Endodermal cell (in vitro differentiated cells): ENCODE data around the gene PSMB10. TPM values are rescaled to one million over a fixed set of nuclear protein-coding genes. Genes with fewer than 3 reads are reported as not detected.

ENCODE experiments used
- DNase-seq: peaks from one replicate; pipeline ENCODE4 v3.0.0-alpha.2; 2017
- H3K27ac ChIP-seq: 2 replicates; pipeline ENCODE4 v1.5.1; 2013; ENCODE audit warnings: mild to moderate bottlenecking, low read depth, low read length, moderate library complexity
- H3K27me3 ChIP-seq: 2 replicates; pipeline ENCODE4 v1.6.1; 2013; ENCODE audit warnings: mild to moderate bottlenecking, low read length, moderate library complexity; ENCODE audit not compliant: insufficient read depth, control insufficient read depth, poor library complexity, severe bottlenecking
- H3K36me3 ChIP-seq: 2 replicates; pipeline ENCODE4 v1.7.0; 2013; ENCODE audit warnings: mild to moderate bottlenecking, low read length, moderate library complexity; ENCODE audit not compliant: control insufficient read depth, insufficient read depth
- H3K4me1 ChIP-seq: one replicate; pipeline ENCODE4 v1.7.0; 2013; ENCODE audit warnings: low read length; ENCODE audit not compliant: control insufficient read depth, insufficient read depth
- H3K4me3 ChIP-seq: 2 replicates; pipeline ENCODE4 v1.5.1; 2013; ENCODE audit warnings: mild to moderate bottlenecking, low read length, moderate library complexity
- H3K9ac ChIP-seq: 2 replicates; pipeline ENCODE4 v1.6.1; 2013; ENCODE audit warnings: mild to moderate bottlenecking, low read length, moderate library complexity; ENCODE audit not compliant: poor library complexity, severe bottlenecking; ENCODE audit errors: extremely low read depth
- H3K9me3 ChIP-seq: 2 replicates; pipeline ENCODE4 v1.6.1; 2013; ENCODE audit warnings: mild to moderate bottlenecking, low read length, moderate library complexity; ENCODE audit not compliant: control insufficient read depth
- H3K27ac Mint-ChIP-seq: 2 replicates; pipeline ENCODE4 v1.8.0; 2020; ENCODE audit warnings: mixed read lengths
- H3K27me3 Mint-ChIP-seq: 2 replicates; pipeline ENCODE4 v1.8.0; 2021; ENCODE audit warnings: mild to moderate bottlenecking, mixed read lengths; ENCODE audit not compliant: insufficient read depth
- H3K36me3 Mint-ChIP-seq: 2 replicates; pipeline ENCODE4 v1.8.0; 2020; ENCODE audit warnings: low read depth, mixed read lengths
- H3K4me1 Mint-ChIP-seq: 2 replicates; pipeline ENCODE4 v1.8.0; 2020; ENCODE audit warnings: mixed read lengths
- H3K4me3 Mint-ChIP-seq: 2 replicates; pipeline ENCODE4 v1.8.0; 2020; ENCODE audit warnings: mild to moderate bottlenecking, moderate library complexity, mixed read lengths
- H3K9me3 Mint-ChIP-seq: 2 replicates; pipeline ENCODE4 v1.8.0; 2020; ENCODE audit warnings: mild to moderate bottlenecking, mixed read lengths
- WGBS, 2 experiments: methylation state at CpG; one replicate each; pipeline versions ENCODE4 v1.1.5 to v1.1.7; 2013; ENCODE audit warnings: missing lambda C conversion rate in 2 of 2, mixed read lengths in 1 of 2; ENCODE audit not compliant: insufficient coverage in 1 of 2, insufficient read length in 1 of 2; 5-methylcytosine and 5-hydroxymethylcytosine counted together
- total RNA-seq, 2 donors: library from RNA; stranded (reverse); fragmentation: NEBNext Ultra II Directional in 1 of 2; extraction: Animal tissue kit (Norgen Biotek cat#: 25700) in 1 of 2; gene quantifications; 2 replicates in 1 of 2; 3 replicates in 1 of 2; pipeline ENCODE4 v1.2.1, GENCODE V29; 2021
- TF ChIP-seq, protein P1 (sequence below): fragments of 200-600 bp; sonication (generic); conservative IDR thresholded peaks from 2 replicates; pipeline ENCODE4 v1.5.0; 2021; ENCODE audit warnings: antibody characterized with exemption, mild to moderate bottlenecking

Gene PSMB10
- total RNA-seq, 2 donors from 2014 or later: 15.5 to 16.5 TPM

DNA sequence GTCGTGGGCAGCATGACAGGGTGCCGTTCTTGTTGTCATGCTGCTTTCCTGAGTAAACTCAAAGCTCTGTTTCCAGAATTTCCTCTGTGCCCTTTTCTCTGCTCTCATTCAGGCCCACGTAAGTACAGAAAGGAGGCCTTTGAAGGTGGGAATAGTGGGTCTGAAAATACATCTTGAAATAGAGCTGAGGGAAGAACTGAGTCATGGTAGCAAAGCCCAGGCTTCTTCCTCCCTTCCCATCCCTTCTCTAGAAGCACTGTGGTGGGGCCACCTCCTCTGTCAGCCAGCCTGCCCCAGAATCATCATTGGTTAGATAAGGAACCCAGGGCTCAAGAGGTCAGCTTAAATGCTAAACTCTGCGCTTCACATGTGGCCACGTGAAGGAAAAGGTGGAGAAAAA is 14.4 kb downstream of the PSMB10 start:
- WGBS, 2 experiments: 87 to 91% methylated on average over 4 to 5 of the region's 5 CpGs
- H3K27ac Mint-ChIP-seq: peak overlapping the region; percentile 48

GRCh38 chr16:67919622-67920221 is 16.9 kb downstream of the PSMB10 start:
- DNase-seq: no peak
- Histone ChIP-seq H3K4me3 (no peak overlapping the region), H3K36me3 (peaks cover 18% of the 10 kb centered on the region), H3K27me3 (no peaks in the 10 kb centered on the region), H3K9me3 (no peaks in the 10 kb centered on the region), H3K4me1 (peaks cover 3% of the 10 kb centered on the region), H3K27ac (no peak overlapping the region), H3K9ac (no peak overlapping the region)
- peaks cover 29% of the 10 kb centered on the region for H3K4me1 Mint-ChIP-seq
- TF ChIP-seq, protein P1, sequence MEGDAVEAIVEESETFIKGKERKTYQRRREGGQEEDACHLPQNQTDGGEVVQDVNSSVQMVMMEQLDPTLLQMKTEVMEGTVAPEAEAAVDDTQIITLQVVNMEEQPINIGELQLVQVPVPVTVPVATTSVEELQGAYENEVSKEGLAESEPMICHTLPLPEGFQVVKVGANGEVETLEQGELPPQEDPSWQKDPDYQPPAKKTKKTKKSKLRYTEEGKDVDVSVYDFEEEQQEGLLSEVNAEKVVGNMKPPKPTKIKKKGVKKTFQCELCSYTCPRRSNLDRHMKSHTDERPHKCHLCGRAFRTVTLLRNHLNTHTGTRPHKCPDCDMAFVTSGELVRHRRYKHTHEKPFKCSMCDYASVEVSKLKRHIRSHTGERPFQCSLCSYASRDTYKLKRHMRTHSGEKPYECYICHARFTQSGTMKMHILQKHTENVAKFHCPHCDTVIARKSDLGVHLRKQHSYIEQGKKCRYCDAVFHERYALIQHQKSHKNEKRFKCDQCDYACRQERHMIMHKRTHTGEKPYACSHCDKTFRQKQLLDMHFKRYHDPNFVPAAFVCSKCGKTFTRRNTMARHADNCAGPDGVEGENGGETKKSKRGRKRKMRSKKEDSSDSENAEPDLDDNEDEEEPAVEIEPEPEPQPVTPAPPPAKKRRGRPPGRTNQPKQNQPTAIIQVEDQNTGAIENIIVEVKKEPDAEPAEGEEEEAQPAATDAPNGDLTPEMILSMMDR: peak; percentile 32
- H3K4me3 Mint-ChIP-seq: no peak overlapping the region
- no peaks in the 10 kb centered on the region for H3K27me3 Mint-ChIP-seq
- peaks cover 19% of the 10 kb centered on the region for H3K36me3 Mint-ChIP-seq
- peak overlapping the region; percentile 70 for H3K27ac Mint-ChIP-seq
- WGBS, 2 experiments: 98 to 100% methylated on average over 4 to 6 of the region's 6 CpGs
- no peaks in the 10 kb centered on the region for H3K9me3 Mint-ChIP-seq

More for the DNA sequence above, 14.4 kb downstream of the PSMB10 start:
- Mint-ChIP-seq H3K9me3 (no peaks in the 10 kb centered on the region), H3K36me3 (peaks cover 19% of the 10 kb centered on the region), H3K27me3 (no peaks in the 10 kb centered on the region), H3K4me1 (peaks cover 14% of the 10 kb centered on the region), H3K4me3 (no peak overlapping the region)
- H3K9me3 ChIP-seq: no peaks in the 10 kb centered on the region
- no peak overlapping the region for H3K4me3 ChIP-seq
- no peak overlapping the region for H3K27ac ChIP-seq
- no peaks in the 10 kb centered on the region for H3K4me1 ChIP-seq
- H3K27me3 ChIP-seq: no peaks in the 10 kb centered on the region
- H3K36me3 ChIP-seq: peaks cover 6% of the 10 kb centered on the region
- DNase-seq: no peak
- TF ChIP-seq, protein P1: no peak
- no peak overlapping the region for H3K9ac ChIP-seq

DNA sequence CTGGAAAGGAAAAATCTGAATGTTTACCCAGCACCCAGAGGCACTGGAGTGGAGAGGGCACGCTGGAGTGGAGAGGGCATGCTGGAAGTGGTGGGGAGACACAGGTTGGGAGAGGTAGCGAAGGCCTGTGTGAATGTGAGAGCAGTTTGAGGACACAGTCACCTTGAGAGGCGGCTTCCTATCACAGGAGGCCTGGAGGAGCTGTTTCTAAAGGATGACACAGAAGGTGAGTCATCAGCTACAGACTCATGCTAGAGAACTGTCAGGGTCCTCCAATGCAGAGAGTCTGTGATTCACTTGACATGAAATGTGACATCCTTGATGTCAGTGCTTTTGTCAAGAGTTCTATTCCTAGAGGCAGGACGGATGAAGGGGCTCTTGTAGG is 18.8 kb downstream of the PSMB10 start:
- peaks cover 4% of the 10 kb centered on the region for H3K4me1 ChIP-seq
- Mint-ChIP-seq H3K27ac (peak overlapping the region; percentile 36), H3K4me1 (peaks cover 38% of the 10 kb centered on the region), H3K36me3 (peaks cover 21% of the 10 kb centered on the region), H3K27me3 (no peaks in the 10 kb centered on the region), H3K9me3 (no peaks in the 10 kb centered on the region), H3K4me3 (no peak overlapping the region)
- no peaks in the 10 kb centered on the region for H3K27me3 ChIP-seq
- peaks cover 18% of the 10 kb centered on the region for H3K36me3 ChIP-seq
- H3K9me3 ChIP-seq: no peaks in the 10 kb centered on the region
- H3K9ac ChIP-seq: no peak overlapping the region
- no peak for DNase-seq
- H3K27ac ChIP-seq: no peak overlapping the region
- WGBS, 2 experiments: 88 to 93% methylated on average over 3 to 4 of the region's 4 CpGs
- TF ChIP-seq, protein P1: no peak
- H3K4me3 ChIP-seq: no peak overlapping the region
